22Rv1 (cell line): Measurements from ENCODE around the gene TLE3.

Source experiments
- ZFX ChIP-seq: fragments of 450-650 bp; IDR thresholded peaks from 2 replicates; pipeline ENCODE4 v1.6.1; 2017; ENCODE audit warnings: antibody characterized with exemption, borderline replicate concordance
- TF ChIP-seq, protein P1 (sequence below): fragments of 450-650 bp; IDR thresholded peaks from 2 replicates; pipeline ENCODE4 v1.5.1; 2017; ENCODE audit warnings: mild to moderate bottlenecking

DNA sequence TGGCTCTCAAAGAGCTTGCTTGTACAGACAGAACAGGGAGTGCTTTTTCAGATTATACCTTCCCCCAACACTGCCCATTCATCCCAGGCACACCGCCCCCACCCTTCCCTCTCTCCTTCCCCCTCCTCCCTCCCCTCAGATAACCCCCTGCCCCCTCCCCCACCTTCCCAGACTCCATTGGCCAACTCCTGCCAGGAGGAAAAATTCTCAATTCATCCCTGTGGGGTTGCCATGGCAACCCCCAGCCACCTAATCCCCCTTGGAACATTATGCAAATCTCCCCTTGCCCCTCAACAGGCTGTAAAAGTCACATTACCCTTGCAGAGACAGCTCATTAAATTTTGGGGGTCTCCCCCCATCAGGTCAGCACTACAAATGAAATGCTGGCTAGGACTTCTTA lies 14.3 kb downstream of the TLE3 start:
- TF ChIP-seq, protein P1, sequence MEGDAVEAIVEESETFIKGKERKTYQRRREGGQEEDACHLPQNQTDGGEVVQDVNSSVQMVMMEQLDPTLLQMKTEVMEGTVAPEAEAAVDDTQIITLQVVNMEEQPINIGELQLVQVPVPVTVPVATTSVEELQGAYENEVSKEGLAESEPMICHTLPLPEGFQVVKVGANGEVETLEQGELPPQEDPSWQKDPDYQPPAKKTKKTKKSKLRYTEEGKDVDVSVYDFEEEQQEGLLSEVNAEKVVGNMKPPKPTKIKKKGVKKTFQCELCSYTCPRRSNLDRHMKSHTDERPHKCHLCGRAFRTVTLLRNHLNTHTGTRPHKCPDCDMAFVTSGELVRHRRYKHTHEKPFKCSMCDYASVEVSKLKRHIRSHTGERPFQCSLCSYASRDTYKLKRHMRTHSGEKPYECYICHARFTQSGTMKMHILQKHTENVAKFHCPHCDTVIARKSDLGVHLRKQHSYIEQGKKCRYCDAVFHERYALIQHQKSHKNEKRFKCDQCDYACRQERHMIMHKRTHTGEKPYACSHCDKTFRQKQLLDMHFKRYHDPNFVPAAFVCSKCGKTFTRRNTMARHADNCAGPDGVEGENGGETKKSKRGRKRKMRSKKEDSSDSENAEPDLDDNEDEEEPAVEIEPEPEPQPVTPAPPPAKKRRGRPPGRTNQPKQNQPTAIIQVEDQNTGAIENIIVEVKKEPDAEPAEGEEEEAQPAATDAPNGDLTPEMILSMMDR: no peak
- TF ChIP-seq ZFX: no peak
